Spleen (tissue), 11 donors: ENCODE measurements around the gene HECTD3. TPM values are rescaled to one million over a fixed set of nuclear protein-coding genes. Genes with fewer than 3 reads are reported as not detected.
A peak's percentile ranks its signal among the peaks of the same experiment; 100 is the strongest.

Experiments used
- DNase-seq: peaks from one replicate; pipeline ENCODE4 v3.0.0-alpha.2; 2020
- H3K27ac ChIP-seq, 8 donors: fragments of 200-600 bp; sonication (generic) in 7 of 8; 1 replicate in 4 of 8; 2 replicates in 4 of 8; pipeline versions ENCODE4 v1.5.0 to v1.8.0; 2016 to 2021; ENCODE audit warnings: inconsistent platforms in 4 of 8, mild to moderate bottlenecking in 4 of 8, moderate library complexity in 1 of 8
- H3K27me3 ChIP-seq, 7 donors: fragments of 200-600 bp; sonication (generic) in 6 of 7; replicated peaks in 1 of 7; 1 replicate in 4 of 7; 2 replicates in 3 of 7; pipeline versions ENCODE4 v1.5.0 to v1.8.0; 2016 to 2021; ENCODE audit warnings: inconsistent platforms in 3 of 7, mild to moderate bottlenecking in 1 of 7
- H3K36me3 ChIP-seq, 6 donors: fragments of 200-600 bp; sonication (generic) in 5 of 6; 1 replicate in 4 of 6; 2 replicates in 2 of 6; pipeline versions ENCODE4 v1.5.0 to v1.8.0; 2016 to 2021; ENCODE audit warnings: inconsistent platforms in 2 of 6
- H3K4me1 ChIP-seq, 6 donors: fragments of 200-600 bp; sonication (generic) in 5 of 6; 1 replicate in 3 of 6; 2 replicates in 3 of 6; pipeline versions ENCODE4 v1.5.0 to v1.8.0; 2016 to 2021; ENCODE audit warnings: inconsistent platforms in 3 of 6
- H3K4me3 ChIP-seq, 8 donors: fragments of 200-600 bp; sonication (generic) in 7 of 8; 1 replicate in 4 of 8; 2 replicates in 4 of 8; pipeline versions ENCODE4 v1.5.0 to v1.8.0; 2016 to 2021; ENCODE audit warnings: inconsistent platforms in 4 of 8, mild to moderate bottlenecking in 4 of 8, moderate library complexity in 2 of 8
- H3K9me3 ChIP-seq, 8 donors: fragments of 200-600 bp; sonication (generic) in 7 of 8; 1 replicate in 4 of 8; 2 replicates in 4 of 8; pipeline versions ENCODE4 v1.5.0 to v1.8.0; 2016 to 2021; ENCODE audit warnings: inconsistent platforms in 4 of 8
- POLR2A ChIP-seq, 3 donors: fragments of 450-650 bp; IDR thresholded peaks; one replicate each; pipeline ENCODE4 v1.5.1; 2017; ENCODE audit warnings: antibody characterized with exemption in 3 of 3, mild to moderate bottlenecking in 1 of 3
- POLR2AphosphoS5 ChIP-seq, 3 donors: sonication (generic); formaldehyde crosslinking; IDR thresholded peaks; one replicate each; pipeline ENCODE4 v1.5.1; 2017; ENCODE audit warnings: antibody characterized with exemption in 3 of 3
- WGBS, 5 donors: extraction: QIAGEN DNeasy Blood & Tissue Kit in 3 of 5; methylation state at CpG; one replicate each; pipeline versions ENCODE4 v1.1.5 to v1.1.7; 2013 to 2018; 5-methylcytosine and 5-hydroxymethylcytosine counted together
- intact Hi-C: fragments of 100-400 bp; cut with DNase I; formaldehyde crosslinking; loops from one replicate; pipeline ENCODE4 v1.15.0; 2023; ENCODE audit warnings: low total_unique reads
- polyA plus RNA-seq, 3 donors: library from polyadenylated mRNA; stranded (reverse); fragments of 200-250 nt; gene quantifications; one replicate each; pipeline ENCODE4 v1.2.1, GENCODE V29; 2013
- total RNA-seq, 7 donors: library from RNA; depleted of rRNA in 3 of 7; stranded (reverse); fragments of >200 nt in 3 of 7; fragmentation: NEBNext Ultra II Directional in 4 of 7; extraction: Animal tissue kit (Norgen Biotek cat#: 25700) in 4 of 7; gene quantifications; one replicate each; pipeline versions ENCODE4 v1.1.0 to v1.2.1, GENCODE V29; 2016 to 2021
- TF ChIP-seq, protein P1 (sequence below), 11 experiments: fragments of 200-600 bp in 7 of 11; fragments of 450-650 bp in 4 of 11; sonication (generic) in 4 of 11; IDR thresholded peaks in 8 of 11; conservative IDR thresholded peaks in 3 of 11; 1 replicate in 7 of 11; 2 replicates in 4 of 11; pipeline versions ENCODE4 v1.4.0 to v1.8.0; 2016 to 2021; ENCODE audit warnings: antibody characterized with exemption in 11 of 11, inconsistent platforms in 4 of 11, mild to moderate bottlenecking in 1 of 11
- donor health status: healthy with polysubstance abuse.
- donor health status: DM: no; HTN: no; CAD: no; lungs with moderate emphysema.
- donor health status: DM: no; HTN: no; CAD: no.
- donor health status: Bipolar disorder and iron deficiency.
- donor health status: healthy.
- donor health status: DM: no; HTN: no; CAD: no.
- donor health status: DM: yes; HTN: yes; CAD: no.

HECTD3 gene
- total and polyA plus RNA-seq, 10 donors = 13.3 to 50.7 (median 35.6) TPM

DNA sequence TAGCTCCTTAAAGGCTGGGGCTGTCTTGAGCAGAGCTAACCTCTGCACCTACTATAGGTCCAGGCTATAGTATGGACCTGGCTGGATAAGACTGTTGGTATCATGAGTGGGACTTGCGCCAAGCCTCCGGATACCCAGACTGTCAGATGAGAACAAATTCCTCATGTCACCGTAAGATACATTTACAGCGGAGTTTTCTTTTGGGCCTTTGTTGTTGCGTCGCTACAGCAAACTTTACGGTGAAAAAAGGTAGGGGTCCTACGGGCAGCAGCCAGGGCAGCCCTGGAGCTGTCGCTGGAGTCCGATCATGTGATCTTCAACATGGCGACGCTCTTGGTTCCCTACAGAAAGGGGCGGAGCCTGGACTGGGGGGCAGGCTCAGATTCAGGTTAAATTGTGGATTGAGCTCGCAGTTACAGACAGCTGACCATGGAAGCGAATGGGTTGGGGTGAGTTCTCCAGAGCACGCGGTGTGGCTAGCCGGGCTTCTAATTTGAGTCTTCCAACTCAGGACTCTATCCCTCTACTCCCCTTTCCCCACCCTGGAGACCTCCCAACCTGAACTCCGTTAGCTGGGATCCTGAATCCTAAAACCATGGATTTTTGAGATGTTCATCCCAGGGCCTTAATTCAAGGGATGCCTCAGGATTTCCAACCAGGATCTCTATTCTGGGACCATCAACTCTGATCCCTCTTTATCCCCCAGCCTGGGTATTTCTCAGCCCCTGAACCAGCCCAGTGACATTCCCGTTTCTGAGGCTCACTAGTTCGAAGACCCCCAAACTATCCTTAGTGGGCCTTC is 914 bp upstream of the HECTD3 start, which contains the start of gene UROD:
UROD (plus strand) TSS at position 418 of the 802 bp plus-strand sequence; CDS start at position 430, 12 bp downstream.
- peak within 1 kb of the TSS; percentile 90 to 100 (median 100) for H3K4me3 ChIP-seq
- no peaks in the 10 kb centered on the region for H3K9me3 ChIP-seq
- H3K27me3 ChIP-seq = no peaks in the 10 kb centered on the region
- peaks cover 30 to 63% (median 55%) of the 10 kb centered on the region in 6 donors for H3K4me1 ChIP-seq
- 0 to 2% (median 0%) methylated on average over 16 to 21 of the region's 21 CpGs for WGBS, 5 donors
- TF ChIP-seq, protein P1, sequence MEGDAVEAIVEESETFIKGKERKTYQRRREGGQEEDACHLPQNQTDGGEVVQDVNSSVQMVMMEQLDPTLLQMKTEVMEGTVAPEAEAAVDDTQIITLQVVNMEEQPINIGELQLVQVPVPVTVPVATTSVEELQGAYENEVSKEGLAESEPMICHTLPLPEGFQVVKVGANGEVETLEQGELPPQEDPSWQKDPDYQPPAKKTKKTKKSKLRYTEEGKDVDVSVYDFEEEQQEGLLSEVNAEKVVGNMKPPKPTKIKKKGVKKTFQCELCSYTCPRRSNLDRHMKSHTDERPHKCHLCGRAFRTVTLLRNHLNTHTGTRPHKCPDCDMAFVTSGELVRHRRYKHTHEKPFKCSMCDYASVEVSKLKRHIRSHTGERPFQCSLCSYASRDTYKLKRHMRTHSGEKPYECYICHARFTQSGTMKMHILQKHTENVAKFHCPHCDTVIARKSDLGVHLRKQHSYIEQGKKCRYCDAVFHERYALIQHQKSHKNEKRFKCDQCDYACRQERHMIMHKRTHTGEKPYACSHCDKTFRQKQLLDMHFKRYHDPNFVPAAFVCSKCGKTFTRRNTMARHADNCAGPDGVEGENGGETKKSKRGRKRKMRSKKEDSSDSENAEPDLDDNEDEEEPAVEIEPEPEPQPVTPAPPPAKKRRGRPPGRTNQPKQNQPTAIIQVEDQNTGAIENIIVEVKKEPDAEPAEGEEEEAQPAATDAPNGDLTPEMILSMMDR (IDR thresholded peaks at IDR 0.05 in 8 of 11, conservative IDR thresholded peaks at IDR 0.05 in 3 of 11) = peak in 3 of 11 experiments; percentile 9 to 46 (median 28)
- TF ChIP-seq POLR2A (IDR thresholded peaks at IDR 0.05) (no peak), POLR2AphosphoS5 (IDR thresholded peaks at IDR 0.05) (peak; percentile 42 to 84 (median 83))
- H3K27ac ChIP-seq = peak within 1 kb of the TSS; percentile 67 to 92 (median 86)
- intact Hi-C loops = loop anchor here (5.0 kb wide), 1 partner anchor 480 kb away; the partner anchor contains the start of gene TESK2
- peak; percentile 95 for DNase-seq
- H3K36me3 ChIP-seq = peaks cover 2 to 61% (median 26%) of the 10 kb centered on the region in 6 donors

- intact Hi-C loops = loop anchor here (5.0 kb wide), 1 partner anchor 482 kb away; the partner anchor contains the start of gene TESK2
- TF ChIP-seq POLR2AphosphoS5 (IDR thresholded peaks at IDR 0.05) (no peak), POLR2A (IDR thresholded peaks at IDR 0.05) (no peak)
- TF ChIP-seq, protein P1 (IDR thresholded peaks at IDR 0.05 in 8 of 11, conservative IDR thresholded peaks at IDR 0.05 in 3 of 11) = no peak
- peak; percentile 82 for DNase-seq
- WGBS, 5 donors = 25 to 35% (median 25%) methylated on average over 9 to 41 of the region's 41 CpGs
- H3K27me3 ChIP-seq = no peaks in the 10 kb centered on the region
- H3K4me1 ChIP-seq = peaks cover 30 to 63% (median 55%) of the 10 kb centered on the region in 6 donors
- peak overlapping the region; percentile 67 to 92 (median 86) for H3K27ac ChIP-seq
- H3K9me3 ChIP-seq = no peaks in the 10 kb centered on the region
- H3K36me3 ChIP-seq = peaks cover 2 to 69% (median 44%) of the 10 kb centered on the region in 6 donors
- H3K4me3 ChIP-seq = peak overlapping the region; percentile 90 to 100 (median 100)
Observed at GRCh38 chr1:45009956-45010854, 919 bp downstream of the HECTD3 start.

DNA sequence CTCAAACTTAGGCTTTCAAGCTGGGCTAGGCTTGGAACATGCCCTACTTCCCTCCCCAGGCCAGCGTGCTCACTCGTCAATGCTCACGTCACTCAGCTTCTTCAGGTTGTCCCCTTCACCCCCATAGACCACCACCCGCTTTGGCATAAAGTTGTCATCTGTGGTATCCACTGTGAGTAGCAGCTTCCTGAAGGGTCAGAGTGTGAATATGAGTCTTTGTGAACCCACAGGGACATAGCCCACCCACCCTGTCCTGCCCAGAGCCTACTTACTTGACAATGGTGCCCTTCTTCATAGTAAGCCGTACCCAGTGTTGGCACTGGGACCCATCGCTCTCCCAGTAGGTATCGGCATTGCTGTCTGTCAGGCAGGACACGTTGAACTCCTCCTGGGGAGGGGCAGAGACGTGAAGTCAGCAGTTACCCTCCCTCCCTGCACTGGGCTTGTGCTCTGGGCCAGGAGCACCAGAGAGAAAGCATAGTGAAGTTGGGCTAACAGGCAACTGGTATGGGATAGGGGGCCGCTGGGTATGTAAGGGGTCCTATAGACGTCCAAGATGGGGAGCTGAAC is 1.7 kb downstream of the HECTD3 start:
- Histone ChIP-seq H3K27ac (peak overlapping the region in 1 of 8 donors; percentile 87), H3K4me1 (peaks cover 30 to 56% (median 49%) of the 10 kb centered on the region in 6 donors), H3K36me3 (peaks cover 2 to 69% (median 53%) of the 10 kb centered on the region in 6 donors), H3K9me3 (no peaks in the 10 kb centered on the region), H3K4me3 (peak overlapping the region in 5 of 8 donors; percentile 90 to 100 (median 99)), H3K27me3 (no peaks in the 10 kb centered on the region)
- 91 to 97% (median 92%) methylated on average over 11 of the region's 11 CpGs for WGBS, 5 donors
- intact Hi-C loops = no loop called here
- no peak for TF ChIP-seq POLR2A (IDR thresholded peaks at IDR 0.05)
- TF ChIP-seq, protein P1 (IDR thresholded peaks at IDR 0.05 in 8 of 11, conservative IDR thresholded peaks at IDR 0.05 in 3 of 11) = no peak
- TF ChIP-seq POLR2AphosphoS5 (IDR thresholded peaks at IDR 0.05) = no peak
- no peak for DNase-seq
